Retinal pigment epithelial cell (primary cell): ENCODE results near the gene PTPRD.

ENCODE experiments used
- DNase-seq: peaks from one replicate; pipeline ENCODE4 v3.0.0-alpha.2; 2010; ENCODE audit warnings: low read depth
- H3K4me3 ChIP-seq: 2 replicates; pipeline ENCODE4 v1.5.1; 2011; ENCODE audit warnings: mild to moderate bottlenecking, low read length, control low read depth, moderate library complexity
- CTCF ChIP-seq: conservative IDR thresholded peaks from 2 replicates; pipeline ENCODE4 v1.5.1; 2011; ENCODE audit warnings: low read depth, low read length, control low read depth, inconsistent platforms

Gene PTPRD

GRCh38 chr9:10230512-10230911 is 382.3 kb downstream of the PTPRD start:
- no peak for DNase-seq
- TF ChIP-seq CTCF: no peak
- no peak overlapping the region for H3K4me3 ChIP-seq

GRCh38 chr9:10228082-10228481 is 384.7 kb downstream of the PTPRD start:
- H3K4me3 ChIP-seq: no peak overlapping the region
- TF ChIP-seq CTCF: no peak
- DNase-seq: no peak

GRCh38 chr9:10226996-10227395 is 385.8 kb downstream of the PTPRD start:
- TF ChIP-seq CTCF: no peak
- H3K4me3 ChIP-seq: no peak overlapping the region

GRCh38 chr9:10212702-10213101 is 400.1 kb downstream of the PTPRD start:
- TF ChIP-seq CTCF: no peak
- DNase-seq: no peak
- no peak overlapping the region for H3K4me3 ChIP-seq

More at GRCh38 chr9:10226996-10227395, 385.8 kb downstream of the PTPRD start:
- no peak for DNase-seq

- peak overlapping the region; percentile 56 for H3K4me3 ChIP-seq
- TF ChIP-seq CTCF: no peak
- DNase-seq: no peak
Measured at GRCh38 chr9:10208691-10209069, 404.1 kb downstream of the PTPRD start.

- no peak overlapping the region for H3K4me3 ChIP-seq
- no peak for DNase-seq
- no peak for TF ChIP-seq CTCF
Measured at GRCh38 chr9:10204276-10204675, 408.5 kb downstream of the PTPRD start.

GRCh38 chr9:10173561-10173960 is 439.2 kb downstream of the PTPRD start:
- no peak for TF ChIP-seq CTCF
- H3K4me3 ChIP-seq: no peak overlapping the region
- no peak for DNase-seq
